Measurements from ENCODE around the gene RPS6KA3. TPM values are rescaled to one million over a fixed set of nuclear protein-coding genes. Genes with fewer than 3 reads are reported as not detected.

RPS6KA3 gene
- total and polyA plus RNA-seq, 2 of the 8 experiments (the other 6 are each of a cell fraction or from before 2014, with no cell fraction given) = 7.1 to 13.0 TPM

DNA sequence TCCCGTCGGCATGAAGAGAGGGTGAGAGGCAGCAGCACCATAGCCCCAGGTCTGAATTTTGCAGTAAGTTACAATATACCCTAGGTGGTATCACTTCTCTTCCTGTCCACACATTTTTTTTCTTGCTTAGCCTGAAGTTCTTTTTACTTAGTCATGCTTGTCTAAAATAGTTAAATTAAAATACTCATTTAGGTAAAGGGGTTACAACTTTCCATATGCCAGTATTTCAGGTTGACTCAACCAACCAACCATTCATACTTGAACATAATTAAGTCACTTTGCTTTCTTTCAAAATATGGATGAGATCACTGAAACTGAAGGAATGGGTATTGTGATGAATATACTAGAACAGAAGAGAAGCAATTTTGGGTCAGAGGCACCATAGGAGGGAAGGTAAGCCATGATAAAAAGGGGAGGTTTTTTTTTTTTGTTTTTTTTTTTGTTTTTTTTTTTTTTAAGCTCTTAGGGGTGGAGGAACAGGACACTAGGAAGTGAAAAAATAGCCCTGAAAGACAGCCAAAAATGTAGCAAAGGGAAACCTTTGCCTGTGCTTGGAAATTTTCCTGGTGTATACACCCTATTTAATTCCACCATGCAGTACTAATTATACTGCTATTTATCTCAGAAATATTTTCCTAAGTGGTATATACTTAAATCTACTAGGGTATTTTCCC is 41.8 kb downstream of the RPS6KA3 start (continued):
- TF ChIP-seq, protein P1, sequence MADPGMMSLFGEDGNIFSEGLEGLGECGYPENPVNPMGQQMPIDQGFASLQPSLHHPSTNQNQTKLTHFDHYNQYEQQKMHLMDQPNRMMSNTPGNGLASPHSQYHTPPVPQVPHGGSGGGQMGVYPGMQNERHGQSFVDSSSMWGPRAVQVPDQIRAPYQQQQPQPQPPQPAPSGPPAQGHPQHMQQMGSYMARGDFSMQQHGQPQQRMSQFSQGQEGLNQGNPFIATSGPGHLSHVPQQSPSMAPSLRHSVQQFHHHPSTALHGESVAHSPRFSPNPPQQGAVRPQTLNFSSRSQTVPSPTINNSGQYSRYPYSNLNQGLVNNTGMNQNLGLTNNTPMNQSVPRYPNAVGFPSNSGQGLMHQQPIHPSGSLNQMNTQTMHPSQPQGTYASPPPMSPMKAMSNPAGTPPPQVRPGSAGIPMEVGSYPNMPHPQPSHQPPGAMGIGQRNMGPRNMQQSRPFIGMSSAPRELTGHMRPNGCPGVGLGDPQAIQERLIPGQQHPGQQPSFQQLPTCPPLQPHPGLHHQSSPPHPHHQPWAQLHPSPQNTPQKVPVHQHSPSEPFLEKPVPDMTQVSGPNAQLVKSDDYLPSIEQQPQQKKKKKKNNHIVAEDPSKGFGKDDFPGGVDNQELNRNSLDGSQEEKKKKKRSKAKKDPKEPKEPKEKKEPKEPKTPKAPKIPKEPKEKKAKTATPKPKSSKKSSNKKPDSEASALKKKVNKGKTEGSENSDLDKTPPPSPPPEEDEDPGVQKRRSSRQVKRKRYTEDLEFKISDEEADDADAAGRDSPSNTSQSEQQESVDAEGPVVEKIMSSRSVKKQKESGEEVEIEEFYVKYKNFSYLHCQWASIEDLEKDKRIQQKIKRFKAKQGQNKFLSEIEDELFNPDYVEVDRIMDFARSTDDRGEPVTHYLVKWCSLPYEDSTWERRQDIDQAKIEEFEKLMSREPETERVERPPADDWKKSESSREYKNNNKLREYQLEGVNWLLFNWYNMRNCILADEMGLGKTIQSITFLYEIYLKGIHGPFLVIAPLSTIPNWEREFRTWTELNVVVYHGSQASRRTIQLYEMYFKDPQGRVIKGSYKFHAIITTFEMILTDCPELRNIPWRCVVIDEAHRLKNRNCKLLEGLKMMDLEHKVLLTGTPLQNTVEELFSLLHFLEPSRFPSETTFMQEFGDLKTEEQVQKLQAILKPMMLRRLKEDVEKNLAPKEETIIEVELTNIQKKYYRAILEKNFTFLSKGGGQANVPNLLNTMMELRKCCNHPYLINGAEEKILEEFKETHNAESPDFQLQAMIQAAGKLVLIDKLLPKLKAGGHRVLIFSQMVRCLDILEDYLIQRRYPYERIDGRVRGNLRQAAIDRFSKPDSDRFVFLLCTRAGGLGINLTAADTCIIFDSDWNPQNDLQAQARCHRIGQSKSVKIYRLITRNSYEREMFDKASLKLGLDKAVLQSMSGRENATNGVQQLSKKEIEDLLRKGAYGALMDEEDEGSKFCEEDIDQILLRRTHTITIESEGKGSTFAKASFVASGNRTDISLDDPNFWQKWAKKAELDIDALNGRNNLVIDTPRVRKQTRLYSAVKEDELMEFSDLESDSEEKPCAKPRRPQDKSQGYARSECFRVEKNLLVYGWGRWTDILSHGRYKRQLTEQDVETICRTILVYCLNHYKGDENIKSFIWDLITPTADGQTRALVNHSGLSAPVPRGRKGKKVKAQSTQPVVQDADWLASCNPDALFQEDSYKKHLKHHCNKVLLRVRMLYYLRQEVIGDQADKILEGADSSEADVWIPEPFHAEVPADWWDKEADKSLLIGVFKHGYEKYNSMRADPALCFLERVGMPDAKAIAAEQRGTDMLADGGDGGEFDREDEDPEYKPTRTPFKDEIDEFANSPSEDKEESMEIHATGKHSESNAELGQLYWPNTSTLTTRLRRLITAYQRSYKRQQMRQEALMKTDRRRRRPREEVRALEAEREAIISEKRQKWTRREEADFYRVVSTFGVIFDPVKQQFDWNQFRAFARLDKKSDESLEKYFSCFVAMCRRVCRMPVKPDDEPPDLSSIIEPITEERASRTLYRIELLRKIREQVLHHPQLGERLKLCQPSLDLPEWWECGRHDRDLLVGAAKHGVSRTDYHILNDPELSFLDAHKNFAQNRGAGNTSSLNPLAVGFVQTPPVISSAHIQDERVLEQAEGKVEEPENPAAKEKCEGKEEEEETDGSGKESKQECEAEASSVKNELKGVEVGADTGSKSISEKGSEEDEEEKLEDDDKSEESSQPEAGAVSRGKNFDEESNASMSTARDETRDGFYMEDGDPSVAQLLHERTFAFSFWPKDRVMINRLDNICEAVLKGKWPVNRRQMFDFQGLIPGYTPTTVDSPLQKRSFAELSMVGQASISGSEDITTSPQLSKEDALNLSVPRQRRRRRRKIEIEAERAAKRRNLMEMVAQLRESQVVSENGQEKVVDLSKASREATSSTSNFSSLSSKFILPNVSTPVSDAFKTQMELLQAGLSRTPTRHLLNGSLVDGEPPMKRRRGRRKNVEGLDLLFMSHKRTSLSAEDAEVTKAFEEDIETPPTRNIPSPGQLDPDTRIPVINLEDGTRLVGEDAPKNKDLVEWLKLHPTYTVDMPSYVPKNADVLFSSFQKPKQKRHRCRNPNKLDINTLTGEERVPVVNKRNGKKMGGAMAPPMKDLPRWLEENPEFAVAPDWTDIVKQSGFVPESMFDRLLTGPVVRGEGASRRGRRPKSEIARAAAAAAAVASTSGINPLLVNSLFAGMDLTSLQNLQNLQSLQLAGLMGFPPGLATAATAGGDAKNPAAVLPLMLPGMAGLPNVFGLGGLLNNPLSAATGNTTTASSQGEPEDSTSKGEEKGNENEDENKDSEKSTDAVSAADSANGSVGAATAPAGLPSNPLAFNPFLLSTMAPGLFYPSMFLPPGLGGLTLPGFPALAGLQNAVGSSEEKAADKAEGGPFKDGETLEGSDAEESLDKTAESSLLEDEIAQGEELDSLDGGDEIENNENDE (IDR thresholded peaks at IDR 0.05; ENCODE audit: insufficient replicate concordance, low read length) = no peak
- no peak for TF ChIP-seq SP4 (IDR thresholded peaks at IDR 0.05; ENCODE audit: low read length)
- TF ChIP-seq SIN3A (conservative IDR thresholded peaks at IDR 0.05 in 1 of 2, IDR thresholded peaks at IDR 0.05 in 1 of 2; ENCODE audit: low read depth in 1 of 2, low read length in 2 of 2) = no peak
- no peak for TF ChIP-seq POLR2AphosphoS5 (IDR thresholded peaks at IDR 0.05; ENCODE audit: low read depth, low read length)
- no peak for TF ChIP-seq RFX5 (IDR thresholded peaks at IDR 0.05; ENCODE audit: borderline replicate concordance, low read depth, low read length)
- TF ChIP-seq RNF2 (IDR thresholded peaks at IDR 0.05; ENCODE audit: borderline replicate concordance, low read depth, low read length, missing control alignments, poor library complexity, severe bottlenecking) = no peak
- no peak for TF ChIP-seq TEAD4 (IDR thresholded peaks at IDR 0.05; ENCODE audit: low read depth, low read length)
- no peak for TF ChIP-seq EGR1 (IDR thresholded peaks at IDR 0.05; ENCODE audit: borderline replicate concordance, low read depth, low read length)
